ENCODE measurements around the gene GPRIN2.
"Not testable (repeated sequence)": the region's sequence is repeated elsewhere in the genome, so short reads cannot be mapped to it uniquely, and the experiment has no call there.

DNA sequence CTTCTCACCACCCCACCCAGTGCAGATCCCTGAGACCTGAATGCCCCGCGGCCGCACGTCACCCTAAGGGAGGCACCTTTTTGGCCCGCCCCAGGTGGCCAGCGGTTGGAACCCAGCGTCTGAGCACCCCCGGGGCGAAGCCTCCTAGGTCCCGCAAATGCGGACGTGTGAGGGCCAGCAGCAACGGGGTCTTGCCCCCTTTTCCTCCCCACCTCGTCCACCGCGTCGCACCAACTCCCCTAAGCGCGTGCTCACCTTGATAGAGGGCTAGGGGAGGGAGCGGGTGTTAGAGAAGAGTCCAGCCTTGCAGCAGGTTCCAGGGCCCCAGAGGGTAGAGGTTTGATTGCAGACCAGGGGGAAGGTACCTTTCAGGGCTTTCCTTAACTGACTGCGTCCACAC lies 22.9 kb upstream of the GPRIN2 start:
- not testable (repeated sequence) for TF ChIP-seq CTCF (conservative IDR thresholded peaks at IDR 0.05 in 1 of 2, IDR thresholded peaks at IDR 0.05 in 1 of 2; ENCODE audit: extremely low read depth in 1 of 2, insufficient read depth in 1 of 2, low read depth in 1 of 2, low read length in 2 of 2); EZH2 (IDR thresholded peaks at IDR 0.05; ENCODE audit: borderline replicate concordance, low read length)

Data from mammary epithelial cell (primary cell).